AG04450 (cell line): Measurements from ENCODE around the gene ENO2. TPM values are rescaled to one million over a fixed set of nuclear protein-coding genes. Genes with fewer than 3 reads are reported as not detected.

Source experiments
- CTCF ChIA-PET: fragments of 300-600, 350-600 bp; formaldehyde crosslinking; extraction: SDS; loops from one replicate; lab custom pipeline; 2022; ENCODE audit warnings: antibody characterized with exemption, inconsistent platforms; lab: Charles Lee
- POLR2A ChIA-PET: fragments of 350-600 bp; formaldehyde crosslinking; extraction: SDS; loops from one replicate; lab custom pipeline; 2021; ENCODE audit warnings: antibody characterized with exemption, inconsistent platforms; lab: Yijun Ruan, JAX
- DNase-seq: peaks from one replicate; pipeline ENCODE4 v3.0.0-alpha.2; 2011; ENCODE audit warnings: low read depth, low spot score
- H3K27ac ChIP-seq: one replicate; pipeline ENCODE4 v1.5.1; 2012; ENCODE audit warnings: low read depth, low read length, control low read depth
- H3K27me3 ChIP-seq: one replicate; pipeline ENCODE4 v1.6.0; 2012; ENCODE audit warnings: low read length; ENCODE audit not compliant: control insufficient read depth, insufficient read depth
- H3K4me3 ChIP-seq: 2 replicates; pipeline ENCODE4 v1.5.1; 2011; ENCODE audit warnings: mild to moderate bottlenecking, low read depth, low read length, control low read depth
- H3K9me3 ChIP-seq: 2 replicates; pipeline ENCODE4 v1.5.1; 2012; ENCODE audit warnings: low read length; ENCODE audit not compliant: control insufficient read depth, insufficient read depth
- CTCF ChIP-seq: IDR thresholded peaks from 2 replicates; pipeline ENCODE4 v1.5.1; 2011; ENCODE audit warnings: low read depth, low read length, control low read depth, inconsistent platforms
- polyA plus RNA-seq: library from polyadenylated mRNA; depleted of rRNA; stranded (reverse); fragments of >200 nt; gene quantifications from 2 replicates; pipeline ENCODE4 v1.2.3, GENCODE V29; 2011

The ENO2 gene
- polyA plus RNA-seq, 1 experiment: 25.4 TPM

DNA sequence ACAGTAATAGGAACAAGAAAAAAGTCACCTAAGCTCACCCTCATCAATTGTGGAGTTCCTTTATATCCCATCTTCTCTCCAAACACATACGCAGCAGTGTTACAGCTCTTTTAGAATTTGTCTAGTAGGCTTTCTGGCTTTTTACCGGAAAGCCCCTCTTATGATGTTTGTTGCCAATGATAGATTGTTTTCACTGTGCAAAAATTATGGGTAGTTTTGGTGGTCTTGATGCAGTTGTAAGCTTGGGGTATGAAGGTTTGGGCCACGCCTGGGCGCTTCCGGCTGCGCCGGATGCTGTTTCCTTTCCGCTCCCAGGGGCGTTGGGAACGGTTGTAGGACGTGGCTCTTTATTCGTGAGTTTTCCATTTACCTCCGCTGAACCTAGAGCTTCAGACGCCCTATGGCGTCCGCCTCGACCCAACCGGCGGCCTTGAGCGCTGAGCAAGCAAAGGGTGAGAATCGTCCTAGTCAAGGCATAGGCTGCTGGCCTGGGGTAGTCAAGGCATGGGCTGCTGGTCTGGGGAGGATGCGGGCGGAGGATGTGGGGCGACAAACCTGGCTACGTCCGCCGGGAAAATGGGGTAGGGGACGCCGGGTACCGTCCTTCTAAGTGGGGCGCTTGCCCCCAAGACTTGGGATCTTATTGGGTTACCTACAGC lies 29.5 kb downstream of the ENO2 start, which contains the start of the genes C12orf57 and RNU7-1:
Gene C12orf57 (plus strand): TSS at position 301 of the 659 bp plus-strand sequence. CDS start 100 bp downstream, at position 401.
Gene RNU7-1 (plus strand): TSS at position 95 of the 659 bp plus-strand sequence.
- peak; percentile 77 for DNase-seq
- ChIA-PET POLR2A (interaction anchor here (0.7 to 4.2 kb wide), 15 partner anchors 14 to 169 kb away, joined by 3 to 36 read pairs (median 6); partner anchors contain the start of genes ATN1, C1RL, CDCA3 and SPSB2), CTCF (interaction anchor here (0.9 to 4.1 kb wide), 12 partner anchors 18 to 169 kb away, joined by 3 to 19 read pairs (median 6); partner anchors contain the start of gene C1RL)
- H3K4me3 ChIP-seq: peak within 1 kb of the TSS; percentile 79
- peak within 1 kb of the TSS; percentile 94 for H3K27ac ChIP-seq
- H3K27me3 ChIP-seq: no peaks in the 10 kb centered on the region
- no peaks in the 10 kb centered on the region; the same call in 1 of the 2 replicates for H3K9me3 ChIP-seq
- TF ChIP-seq CTCF: no peak

- H3K9me3 ChIP-seq: no peaks in the 10 kb centered on the region; the same call in 1 of the 2 replicates
- H3K27me3 ChIP-seq: no peaks in the 10 kb centered on the region
- H3K4me3 ChIP-seq: peak overlapping the region; percentile 79
- ChIA-PET CTCF (interaction anchor here (0.5 to 4.1 kb wide), 18 partner anchors 15 to 693 kb away, joined by 3 to 19 read pairs (median 5); partner anchors contain the start of genes C1R and C1RL), POLR2A (interaction anchor here (0.5 to 4.2 kb wide), 18 partner anchors 14 to 255 kb away, joined by 3 to 36 read pairs (median 4); partner anchors contain the start of genes ATN1, C1RL, SPSB2 and TPI1)
- peak; percentile 83 for TF ChIP-seq CTCF
- H3K27ac ChIP-seq: peak overlapping the region; percentile 94
- DNase-seq: peak; percentile 88
Measured at GRCh38 chr12:6944381-6945186, 30.2 kb downstream of the ENO2 start.

DNA sequence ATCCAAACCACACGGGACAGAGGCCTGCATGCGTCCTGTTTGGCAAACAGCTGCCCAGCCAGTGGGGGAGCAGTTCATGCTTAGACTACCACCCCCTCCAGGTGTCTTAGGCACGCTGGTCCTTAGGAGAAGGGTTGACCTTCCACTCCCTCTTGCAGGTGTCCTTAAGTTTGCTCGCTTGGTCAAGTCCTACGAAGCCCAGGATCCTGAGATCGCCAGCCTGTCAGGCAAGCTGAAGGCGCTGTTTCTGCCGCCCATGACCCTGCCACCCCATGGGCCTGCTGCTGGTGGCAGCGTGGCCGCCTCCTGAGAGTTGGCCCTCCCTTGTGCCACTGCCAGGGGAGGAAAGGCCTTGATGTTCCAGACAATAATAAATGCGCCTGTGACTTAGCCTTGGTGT lies 31.2 kb downstream of the ENO2 start:
- no peaks in the 10 kb centered on the region; the same call in 1 of the 2 replicates for H3K9me3 ChIP-seq
- POLR2A ChIA-PET: interaction anchor here (0.8 to 4.2 kb wide), 5 partner anchors 16 to 168 kb away, joined by 3 to 22 read pairs (median 3); no protein-coding TSS in a partner anchor
- TF ChIP-seq CTCF: no peak
- no peak overlapping the region for H3K27ac ChIP-seq
- CTCF ChIA-PET: interaction anchor here (0.9 to 4.1 kb wide), 11 partner anchors 16 to 692 kb away, joined by 3 to 19 read pairs (median 8); partner anchors contain the start of gene C1RL
- H3K4me3 ChIP-seq: 0 out of 2 replicates have a peak overlapping the region, but pooled peaks have one; percentile 79
- no peak for DNase-seq
- no peaks in the 10 kb centered on the region for H3K27me3 ChIP-seq

DNA sequence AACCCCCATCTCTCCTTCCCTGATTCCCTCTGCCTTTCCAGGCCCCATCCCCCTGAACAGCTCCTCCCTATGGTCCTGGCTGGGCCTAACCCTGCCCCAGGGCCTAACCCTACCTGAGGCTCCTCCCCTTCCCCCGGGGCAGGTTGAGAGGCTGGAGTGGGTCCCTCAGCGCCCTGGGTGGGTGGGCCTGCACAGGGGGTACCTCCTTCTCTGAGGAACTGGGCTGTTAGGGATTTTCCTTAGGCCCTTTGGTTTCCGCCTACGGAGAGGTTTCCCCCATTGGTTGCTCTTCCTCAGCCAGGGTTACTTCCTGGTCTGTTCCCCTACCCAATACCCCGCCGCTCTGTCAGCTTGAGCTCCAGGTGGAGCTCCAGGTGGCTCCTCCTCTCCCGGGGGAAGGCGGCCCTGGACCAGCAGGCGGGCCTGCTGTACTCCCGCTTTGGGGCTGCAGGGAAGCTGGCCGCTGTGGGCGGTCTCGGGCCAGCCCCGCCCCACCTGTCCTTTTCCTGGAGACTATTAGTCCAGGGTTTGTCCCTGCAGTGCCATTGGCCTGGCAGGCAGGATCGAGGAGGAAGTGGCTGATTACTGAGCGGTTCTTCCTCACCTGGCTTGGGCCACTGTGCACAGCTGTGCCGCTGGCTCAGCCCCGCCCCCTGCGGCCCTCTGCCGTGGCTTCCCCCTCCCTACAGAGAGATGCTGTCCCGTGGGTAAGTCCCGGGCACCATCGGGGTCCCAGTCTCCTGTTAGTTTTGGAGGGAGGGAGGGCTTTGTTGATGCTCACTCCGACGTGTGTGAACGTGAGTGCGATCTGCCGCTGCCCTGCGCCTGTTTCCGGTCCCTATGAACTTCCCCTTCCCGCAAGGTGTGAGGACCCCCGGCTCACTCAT lies 31.9 kb downstream of the ENO2 start:
- Histone ChIP-seq H3K27me3 (no peaks in the 10 kb centered on the region), H3K9me3 (no peaks in the 10 kb centered on the region; the same call in 1 of the 2 replicates), H3K4me3 (no peak overlapping the region), H3K27ac (no peak overlapping the region)
- ChIA-PET CTCF (interaction anchor here (1.4 to 4.1 kb wide), 4 partner anchors 15 to 199 kb away, joined by 9 to 18 read pairs (median 10); partner anchors contain the start of gene C1RL), POLR2A (interaction anchor here (0.6 to 4.2 kb wide), 6 partner anchors 15 to 167 kb away, joined by 3 to 22 read pairs (median 3); no protein-coding TSS in a partner anchor)
- no peak for TF ChIP-seq CTCF
- DNase-seq: no peak
